ENCODE results near the gene STUB1.

STUB1 gene

GRCh38 chr16:730666-731509 lies 50.7 kb downstream of the STUB1 start:
- Histone ChIP-seq H3K4me3 (ENCODE audit: low read depth, low read length) (no peak overlapping the region), H3K36me3 (replicated peaks) (peaks cover 22% of the 10 kb centered on the region), H3K27me3 (replicated peaks) (no peaks in the 10 kb centered on the region), H3K27ac (no peak overlapping the region)
- TF ChIP-seq CTCF (IDR thresholded peaks at IDR 0.05; ENCODE audit: low read depth, low read length, missing control alignments), result no peak
- no peak for DNase-seq
- in situ Hi-C loops (cut with HindIII; ENCODE audit: low pct_ligation_motif_present, low sequenced_read_pairs), result no loop called here

- in situ Hi-C loops (cut with HindIII; ENCODE audit: low pct_ligation_motif_present, low sequenced_read_pairs), result no loop called here
- H3K27ac ChIP-seq, result no peak overlapping the region
These were observed 52.1 kb downstream of the STUB1 start for GRCh38 chr16:732332-732731.

More at GRCh38 chr16:732332-732731, 52.1 kb downstream of the STUB1 start:
- no peak for DNase-seq
- no peak overlapping the region for H3K4me3 ChIP-seq (ENCODE audit: low read depth, low read length)
- TF ChIP-seq CTCF (IDR thresholded peaks at IDR 0.05; ENCODE audit: low read depth, low read length, missing control alignments), result no peak
- H3K27me3 ChIP-seq (replicated peaks), result no peaks in the 10 kb centered on the region
- H3K36me3 ChIP-seq (replicated peaks), result peaks cover 29% of the 10 kb centered on the region

Measured in brain microvascular endothelial cell (primary cell).